GM18517 (cell line): Measurements from ENCODE around the gene OLA1.

Experiments
- ATAC-seq: cut with Tn5 transposase; IDR thresholded peaks from one replicate; pipeline ENCODE4 v1.9.1; 2021; ENCODE audit warnings: mild to moderate bottlenecking, moderate library complexity; ENCODE audit not compliant: unreplicated experiment

Gene OLA1

GRCh38 chr2:174122185-174122584, 126.1 kb downstream of the OLA1 start:
- no peak for ATAC-seq

- ATAC-seq, result no peak
These were observed 126.7 kb downstream of the OLA1 start for GRCh38 chr2:174121612-174122011.

- ATAC-seq, result no peak
These were observed 127.2 kb downstream of the OLA1 start for GRCh38 chr2:174121175-174121574.

GRCh38 chr2:174120346-174120745, 128.0 kb downstream of the OLA1 start:
- ATAC-seq, result no peak

GRCh38 chr2:174117951-174118930, 130.1 kb downstream of the OLA1 start:
- no peak for ATAC-seq

GRCh38 chr2:174112073-174112472, 136.3 kb downstream of the OLA1 start:
- no peak for ATAC-seq

GRCh38 chr2:174108579-174108978, 139.8 kb downstream of the OLA1 start:
- no peak for ATAC-seq

- ATAC-seq, result no peak
These were observed 141.6 kb downstream of the OLA1 start for GRCh38 chr2:174106736-174107135.

GRCh38 chr2:174094542-174094941, 153.8 kb downstream of the OLA1 start:
- no peak for ATAC-seq

GRCh38 chr2:174090476-174090875, 157.9 kb downstream of the OLA1 start:
- ATAC-seq, result no peak

GRCh38 chr2:174088706-174089460, 159.4 kb downstream of the OLA1 start:
- ATAC-seq, result no peak

- no peak for ATAC-seq
These were observed 161.6 kb downstream of the OLA1 start for GRCh38 chr2:174086708-174087107.

GRCh38 chr2:174085781-174086180, 162.6 kb downstream of the OLA1 start:
- no peak for ATAC-seq

GRCh38 chr2:174083843-174084458, 164.4 kb downstream of the OLA1 start:
- no peak for ATAC-seq

GRCh38 chr2:174080672-174081121, 167.6 kb downstream of the OLA1 start:
- ATAC-seq, result no peak

- ATAC-seq, result no peak
These were observed 170.1 kb downstream of the OLA1 start for GRCh38 chr2:174078275-174078674.

- no peak for ATAC-seq
These were observed 171.4 kb downstream of the OLA1 start for GRCh38 chr2:174076975-174077374.

GRCh38 chr2:174076040-174076439, 172.3 kb downstream of the OLA1 start:
- ATAC-seq, result no peak

GRCh38 chr2:174074831-174075230, 173.5 kb downstream of the OLA1 start:
- ATAC-seq, result no peak

- ATAC-seq, result no peak
These were observed 175.5 kb downstream of the OLA1 start for GRCh38 chr2:174072857-174073256.

- no peak for ATAC-seq
These were observed 176.3 kb downstream of the OLA1 start for GRCh38 chr2:174072069-174072468.
